ENCODE measurements around the gene SORCS2.

DNA sequence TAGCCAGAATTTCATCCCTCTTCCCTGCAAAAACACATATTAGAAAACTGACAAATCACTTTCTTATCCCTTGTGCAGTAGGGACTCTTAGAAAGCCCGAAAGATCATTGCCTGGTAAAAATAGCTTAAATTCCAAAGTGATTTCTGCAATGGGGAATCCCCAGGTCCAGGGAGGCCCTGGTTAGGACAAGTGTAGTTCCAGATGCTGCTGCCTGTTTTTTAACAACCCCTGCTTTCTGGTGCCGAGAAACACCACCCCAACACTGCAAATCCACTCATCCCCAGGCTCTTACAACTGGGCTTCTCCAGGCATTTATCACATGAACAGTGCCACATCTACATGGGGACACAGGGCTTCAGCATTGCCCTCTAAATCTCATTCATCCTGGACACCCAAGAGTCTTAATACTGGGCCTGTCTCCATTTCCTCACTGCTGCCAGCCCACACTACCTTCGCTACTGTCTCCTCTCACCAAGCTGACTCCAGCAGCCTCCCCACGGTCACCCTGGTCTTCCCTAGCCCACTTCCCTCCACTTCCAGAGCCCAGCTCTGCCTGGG, 354.6 kb downstream of the SORCS2 start:
- TF ChIP-seq, protein P1, sequence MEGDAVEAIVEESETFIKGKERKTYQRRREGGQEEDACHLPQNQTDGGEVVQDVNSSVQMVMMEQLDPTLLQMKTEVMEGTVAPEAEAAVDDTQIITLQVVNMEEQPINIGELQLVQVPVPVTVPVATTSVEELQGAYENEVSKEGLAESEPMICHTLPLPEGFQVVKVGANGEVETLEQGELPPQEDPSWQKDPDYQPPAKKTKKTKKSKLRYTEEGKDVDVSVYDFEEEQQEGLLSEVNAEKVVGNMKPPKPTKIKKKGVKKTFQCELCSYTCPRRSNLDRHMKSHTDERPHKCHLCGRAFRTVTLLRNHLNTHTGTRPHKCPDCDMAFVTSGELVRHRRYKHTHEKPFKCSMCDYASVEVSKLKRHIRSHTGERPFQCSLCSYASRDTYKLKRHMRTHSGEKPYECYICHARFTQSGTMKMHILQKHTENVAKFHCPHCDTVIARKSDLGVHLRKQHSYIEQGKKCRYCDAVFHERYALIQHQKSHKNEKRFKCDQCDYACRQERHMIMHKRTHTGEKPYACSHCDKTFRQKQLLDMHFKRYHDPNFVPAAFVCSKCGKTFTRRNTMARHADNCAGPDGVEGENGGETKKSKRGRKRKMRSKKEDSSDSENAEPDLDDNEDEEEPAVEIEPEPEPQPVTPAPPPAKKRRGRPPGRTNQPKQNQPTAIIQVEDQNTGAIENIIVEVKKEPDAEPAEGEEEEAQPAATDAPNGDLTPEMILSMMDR (IDR thresholded peaks at IDR 0.05): no peak
- no peak for TF ChIP-seq POLR2A (IDR thresholded peaks at IDR 0.05)

All from prostate gland (tissue), 2 donors.